ENCODE results near the gene CYP21A2.
"Not testable (repeated sequence)": the region's sequence is repeated elsewhere in the genome, so short reads cannot be mapped to it uniquely, and the experiment has no call there.

The CYP21A2 gene

DNA sequence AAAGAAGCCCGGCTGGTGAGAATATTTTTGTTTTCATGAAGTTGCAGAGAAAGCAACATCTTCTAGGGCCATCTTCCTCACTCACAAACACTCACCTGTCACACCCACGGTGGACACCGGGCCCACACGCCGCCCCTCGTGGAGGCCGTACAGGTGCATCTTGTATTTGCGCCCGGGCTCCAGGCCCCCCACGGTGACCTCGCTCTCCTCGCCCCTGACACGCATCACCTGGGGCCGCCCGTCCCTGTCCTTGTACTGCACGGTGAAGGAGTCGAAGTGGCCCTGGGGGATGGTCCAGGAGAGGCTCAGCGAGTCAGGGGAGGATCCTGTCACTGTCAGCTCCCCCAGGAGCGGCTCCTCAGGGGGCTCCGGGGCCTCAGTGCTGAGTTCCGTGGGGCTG, 17.5 kb downstream of the CYP21A2 start:
- DNase-seq (ENCODE audit: low spot score), result not testable (repeated sequence)

- no peak for DNase-seq (ENCODE audit: low spot score)
Observed at GRCh38 chr6:32056254-32056653, 18.0 kb downstream of the CYP21A2 start.

DNA sequence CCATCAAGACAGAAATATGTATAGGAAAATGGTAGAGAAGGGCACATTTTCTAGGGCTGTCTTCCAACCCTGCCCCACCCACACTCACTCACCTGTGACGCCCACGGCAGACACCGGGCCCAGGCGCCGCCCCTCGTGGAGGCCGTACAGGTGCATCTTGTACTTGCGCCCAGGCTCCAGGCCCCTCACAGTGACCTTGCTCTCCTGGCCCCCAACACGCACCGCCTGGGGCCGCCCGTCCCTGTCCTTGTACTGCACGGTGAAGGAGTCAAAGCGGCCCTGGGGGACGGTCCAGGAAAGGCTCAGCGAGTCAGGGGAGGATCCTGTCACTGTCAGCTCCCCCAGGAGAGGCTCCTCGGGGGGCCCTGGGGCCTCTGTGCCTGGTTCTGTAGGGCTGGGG, 19.8 kb downstream of the CYP21A2 start:
- no peak for DNase-seq (ENCODE audit: low spot score)

GRCh38 chr6:32058511-32058963, 20.3 kb downstream of the CYP21A2 start:
- no peak for DNase-seq (ENCODE audit: low spot score)

GRCh38 chr6:32060966-32061655, 22.9 kb downstream of the CYP21A2 start:
- no peak for DNase-seq (ENCODE audit: low spot score)

DNA sequence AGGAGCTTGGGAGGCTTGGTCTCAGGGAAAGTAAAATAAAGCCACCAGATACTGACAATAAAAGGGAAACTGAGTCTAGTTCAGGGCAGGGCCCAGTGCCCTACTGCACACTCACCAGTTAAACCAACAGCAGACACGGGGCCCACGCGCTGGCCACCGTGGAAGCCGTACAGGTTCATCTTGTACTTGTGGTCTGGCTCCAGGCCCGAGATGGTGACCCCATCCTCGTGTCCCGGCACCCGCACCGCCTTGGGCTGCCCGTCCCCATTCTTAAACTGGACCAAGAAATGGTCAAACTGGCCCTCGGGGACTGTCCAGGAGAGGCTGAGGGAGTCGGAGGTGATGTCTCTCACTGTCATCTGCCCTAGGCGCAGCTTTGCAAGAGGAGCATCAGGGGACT, 26.5 kb downstream of the CYP21A2 start:
- no peak for DNase-seq (ENCODE audit: low spot score)

- not testable (repeated sequence) for DNase-seq (ENCODE audit: low spot score)
Observed at GRCh38 chr6:32067521-32067920, 29.3 kb downstream of the CYP21A2 start.

GRCh38 chr6:32068315-32068714, 30.1 kb downstream of the CYP21A2 start:
- DNase-seq (ENCODE audit: low spot score), result not testable (repeated sequence)

DNA sequence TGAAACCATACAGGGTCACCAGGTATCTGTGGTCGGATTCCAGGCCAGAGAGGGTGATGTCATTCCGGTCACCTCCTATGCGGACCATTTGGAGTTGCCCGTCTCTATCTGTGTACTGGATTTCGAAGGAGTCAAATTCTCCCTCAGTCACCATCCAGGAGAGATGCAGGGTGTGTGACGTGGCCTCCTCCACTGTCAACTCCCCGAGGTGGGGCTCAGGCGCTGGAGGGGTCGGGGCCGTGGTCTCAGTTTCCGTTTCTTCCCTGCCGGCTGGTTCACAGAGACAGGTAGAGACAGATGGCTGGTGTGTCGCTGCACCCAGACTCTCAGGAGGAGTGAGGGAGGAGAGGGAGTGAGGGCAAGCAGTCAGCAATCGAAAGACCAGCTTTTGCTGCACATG, 30.7 kb downstream of the CYP21A2 start:
- DNase-seq (ENCODE audit: low spot score), result no peak

DNA sequence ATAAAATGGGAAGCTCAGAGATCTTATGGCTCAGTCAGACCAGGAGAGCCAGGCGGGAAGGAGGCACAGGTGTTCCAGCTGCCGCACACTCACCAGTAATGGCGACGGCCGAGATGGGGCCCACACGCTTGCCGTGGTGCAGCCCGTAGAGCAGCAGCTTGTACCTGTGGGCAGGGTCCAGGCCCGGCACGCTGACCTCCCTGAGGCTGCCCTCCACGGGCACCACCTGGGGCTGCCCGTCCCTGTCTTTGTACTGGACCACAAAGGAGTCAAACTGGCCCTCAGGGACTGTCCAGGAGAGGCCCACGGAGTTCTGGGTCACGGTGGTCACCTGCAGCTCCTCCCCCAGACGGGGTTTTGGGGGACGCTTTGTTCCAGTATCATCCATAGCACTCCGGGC, 31.2 kb downstream of the CYP21A2 start:
- DNase-seq (ENCODE audit: low spot score), result no peak

DNA sequence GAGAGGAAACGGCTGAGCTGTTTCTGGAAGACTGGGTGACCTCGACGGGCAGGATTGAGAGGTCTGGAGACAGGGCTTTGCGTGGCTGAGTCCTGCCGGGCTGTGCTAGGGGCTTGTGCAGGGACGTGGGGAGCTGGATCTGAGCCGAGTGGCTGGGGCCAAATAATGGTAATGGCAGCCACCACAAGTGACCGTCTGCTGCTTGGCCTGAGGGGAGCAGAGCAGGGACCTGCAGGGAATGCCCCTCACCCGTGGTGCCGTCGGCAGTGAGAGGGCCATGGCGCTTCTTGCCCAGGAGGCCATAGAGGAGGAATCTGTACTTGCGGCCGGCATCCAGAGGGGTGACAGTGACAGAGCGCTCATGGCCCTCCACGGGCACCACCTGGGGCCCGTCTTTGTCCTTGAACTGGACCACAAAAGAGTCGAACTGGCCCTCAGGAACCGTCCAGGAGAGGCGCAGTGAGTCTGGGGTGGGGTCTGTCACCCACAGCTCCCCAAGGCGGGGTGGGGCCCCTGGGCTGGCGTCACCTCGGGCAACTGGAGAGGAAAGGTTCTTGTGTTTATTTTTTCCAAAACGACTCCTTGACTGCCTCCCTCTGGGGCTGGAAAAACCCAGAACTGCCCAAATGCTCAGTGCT, 31.8 kb downstream of the CYP21A2 start:
- no peak for DNase-seq (ENCODE audit: low spot score)

- DNase-seq (ENCODE audit: low spot score), result no peak
Observed at GRCh38 chr6:32070814-32071543, 32.8 kb downstream of the CYP21A2 start.

DNA sequence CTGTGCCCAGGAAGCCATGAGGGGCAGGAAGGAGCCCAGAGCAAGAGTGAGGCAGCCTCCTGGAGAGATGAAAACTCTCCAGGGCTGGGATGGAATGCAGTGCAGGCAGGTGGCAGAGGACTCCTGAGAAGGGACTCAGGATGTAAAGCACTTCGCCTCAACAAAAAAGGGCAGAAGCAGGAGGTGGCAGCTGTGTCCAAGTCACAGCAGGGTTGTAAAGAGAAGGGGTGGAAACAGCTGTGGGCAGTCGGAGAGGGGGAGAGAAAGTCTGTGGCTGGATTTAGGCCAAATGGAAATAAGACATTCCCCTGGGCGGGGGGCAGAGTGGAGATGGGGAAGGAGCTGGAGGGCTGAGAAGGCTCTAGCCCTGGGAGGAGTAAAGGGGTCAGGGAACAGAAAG, 34.9 kb downstream of the CYP21A2 start:
- DNase-seq (ENCODE audit: low spot score), result no peak

- DNase-seq (ENCODE audit: low spot score), result no peak
Observed at GRCh38 chr6:32073613-32074012, 35.4 kb downstream of the CYP21A2 start.

DNA sequence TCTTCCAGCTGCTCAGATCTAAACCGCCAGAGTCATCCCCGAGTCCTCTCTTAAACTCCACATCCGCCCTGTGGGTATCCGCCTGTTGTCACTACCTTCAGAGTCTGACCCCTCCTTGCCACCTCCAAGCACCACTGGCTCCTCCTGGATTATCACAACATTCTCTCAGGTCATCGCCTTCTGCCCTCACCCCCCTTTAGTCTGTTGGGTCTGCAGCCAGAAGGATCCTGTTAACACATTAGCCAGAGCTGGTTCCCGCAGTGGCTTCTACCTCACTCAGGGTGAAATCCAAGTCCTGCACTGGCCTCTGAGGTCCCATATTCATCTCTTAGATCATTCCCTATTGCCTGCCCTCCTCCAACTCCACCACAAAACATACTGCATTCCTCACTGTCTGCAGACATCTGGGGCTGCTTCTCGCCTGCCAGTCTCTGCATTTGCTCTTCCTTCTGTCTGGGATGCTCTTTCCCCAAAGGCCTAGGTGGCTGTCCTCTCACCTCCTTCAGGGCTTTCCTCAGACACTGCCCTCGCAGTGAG, 36.8 kb downstream of the CYP21A2 start:
- DNase-seq (ENCODE audit: low spot score), result no peak

GRCh38 chr6:32075781-32076180, 37.6 kb downstream of the CYP21A2 start:
- DNase-seq (ENCODE audit: low spot score), result no peak

- no peak for DNase-seq (ENCODE audit: low spot score)
Observed at GRCh38 chr6:32076321-32076809, 38.1 kb downstream of the CYP21A2 start.

DNA sequence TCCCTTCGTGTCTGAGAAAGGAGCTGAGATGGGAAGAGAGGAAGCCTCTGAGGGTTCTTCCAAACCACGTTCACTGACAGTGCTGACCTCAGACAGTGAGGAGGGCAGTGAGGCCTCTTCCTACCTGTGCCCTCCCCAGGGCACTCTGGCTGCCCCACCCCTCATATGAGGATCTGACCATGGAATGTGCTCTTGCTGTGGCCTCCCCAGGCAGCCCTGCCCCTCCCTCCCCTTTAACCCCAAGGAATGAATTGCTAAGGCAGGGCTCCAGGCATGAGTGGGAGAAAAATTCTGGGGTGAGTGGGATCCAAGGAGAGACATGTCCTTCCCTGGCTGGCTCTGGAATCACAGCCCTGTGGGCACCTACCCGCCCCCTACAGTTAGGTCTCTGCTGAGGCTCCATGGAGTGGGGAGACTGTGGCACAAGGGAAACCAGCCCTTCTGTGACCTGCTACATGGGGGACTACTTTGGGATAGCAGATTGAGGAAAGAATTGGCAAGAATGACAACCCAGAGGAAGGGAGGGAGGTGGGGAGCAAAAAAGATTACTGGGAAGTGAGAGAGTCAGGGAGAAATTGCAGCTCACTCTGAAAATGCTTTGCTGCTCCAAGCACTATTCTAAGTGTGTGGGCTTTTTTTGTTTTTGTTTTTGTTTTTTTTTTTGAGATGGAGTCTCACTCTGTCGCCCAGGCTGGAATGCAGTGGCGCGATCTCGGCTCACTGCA, 41.5 kb downstream of the CYP21A2 start:
- no peak for DNase-seq (ENCODE audit: low spot score)

DNA sequence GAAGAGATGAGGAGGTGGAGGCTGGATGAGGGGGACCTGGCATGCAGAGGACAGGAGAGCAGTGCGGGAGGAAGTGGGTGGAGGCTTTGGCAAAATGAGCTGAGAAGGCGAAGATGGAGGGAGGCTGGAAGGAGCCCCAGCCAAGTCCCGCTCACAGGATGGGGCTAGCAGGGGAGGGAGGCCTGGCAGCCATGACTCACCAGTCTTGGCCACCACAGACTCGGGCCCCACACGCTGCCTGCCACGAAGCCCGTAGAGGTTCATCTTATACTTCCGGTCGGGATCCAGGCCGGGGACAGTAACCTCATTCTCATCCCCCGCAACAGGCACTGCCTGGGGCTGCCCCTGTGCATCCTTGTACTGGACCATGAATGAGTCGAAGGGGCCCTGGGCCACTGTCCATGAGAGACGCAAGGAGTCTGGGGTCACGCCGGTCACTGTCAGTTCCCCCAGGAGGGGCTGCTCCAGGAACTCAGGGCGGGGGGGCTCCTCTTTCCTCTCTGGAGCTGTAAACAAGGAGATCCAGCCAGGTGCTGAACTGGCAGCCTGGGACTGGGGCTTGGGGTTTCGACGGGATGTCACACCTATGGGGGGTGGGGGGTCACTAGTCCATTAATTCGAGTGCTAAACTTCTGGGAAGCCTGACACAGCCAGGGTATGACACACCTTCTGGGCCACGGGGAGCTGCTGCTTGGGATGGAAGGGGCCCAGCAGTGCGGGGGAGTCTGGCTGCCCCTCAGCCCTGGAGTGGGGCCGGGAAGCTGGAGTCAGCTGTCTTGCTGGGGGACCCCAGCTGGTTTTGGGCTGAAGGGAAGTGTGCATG, 43.2 kb downstream of the CYP21A2 start:
- DNase-seq (ENCODE audit: low spot score), result peak; percentile 83

DNA sequence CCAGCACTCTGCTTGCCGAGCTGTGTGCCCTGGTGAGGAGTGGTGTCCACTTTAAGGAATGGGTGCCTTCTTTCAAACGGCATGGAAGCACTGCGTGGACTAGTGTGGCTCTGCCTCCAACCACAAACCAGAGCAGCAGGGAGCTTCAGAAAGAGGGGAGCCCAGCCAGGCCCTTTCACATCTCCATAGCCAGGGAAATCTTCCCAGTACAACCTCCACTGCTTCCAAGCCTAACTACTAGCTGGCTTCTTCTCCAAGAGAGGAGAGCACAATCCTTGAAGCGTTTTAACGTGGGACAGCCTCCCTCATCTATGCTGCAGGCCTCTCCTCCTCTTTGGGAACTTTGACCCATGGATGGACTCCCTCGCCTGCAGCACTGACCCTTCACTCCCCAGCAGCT, 44.3 kb downstream of the CYP21A2 start:
- no peak for DNase-seq (ENCODE audit: low spot score)

- no peak for DNase-seq (ENCODE audit: low spot score)
Observed at GRCh38 chr6:32082935-32083334, 44.7 kb downstream of the CYP21A2 start.
